NCI-H2081 treated with DMSO at 0.1 percent for 48 hours (cell line): Measurements from ENCODE around the gene NAPG.
"Not testable (repeated sequence)": the region's sequence is repeated elsewhere in the genome, so short reads cannot be mapped to it uniquely, and the experiment has no call there.

ENCODE experiments used
- DNase-seq: peaks from one replicate; lab custom pipeline; 2025; lab: John Stamatoyannopoulos, UW

Gene NAPG

GRCh38 chr18:10514082-10514481, 11.7 kb upstream of the NAPG start:
- DNase-seq = no peak

GRCh38 chr18:10514601-10515000, 11.2 kb upstream of the NAPG start:
- DNase-seq = no peak

GRCh38 chr18:10515456-10515855, 10.4 kb upstream of the NAPG start:
- DNase-seq = no peak

GRCh38 chr18:10516078-10516477, 9.7 kb upstream of the NAPG start:
- no peak for DNase-seq

DNA sequence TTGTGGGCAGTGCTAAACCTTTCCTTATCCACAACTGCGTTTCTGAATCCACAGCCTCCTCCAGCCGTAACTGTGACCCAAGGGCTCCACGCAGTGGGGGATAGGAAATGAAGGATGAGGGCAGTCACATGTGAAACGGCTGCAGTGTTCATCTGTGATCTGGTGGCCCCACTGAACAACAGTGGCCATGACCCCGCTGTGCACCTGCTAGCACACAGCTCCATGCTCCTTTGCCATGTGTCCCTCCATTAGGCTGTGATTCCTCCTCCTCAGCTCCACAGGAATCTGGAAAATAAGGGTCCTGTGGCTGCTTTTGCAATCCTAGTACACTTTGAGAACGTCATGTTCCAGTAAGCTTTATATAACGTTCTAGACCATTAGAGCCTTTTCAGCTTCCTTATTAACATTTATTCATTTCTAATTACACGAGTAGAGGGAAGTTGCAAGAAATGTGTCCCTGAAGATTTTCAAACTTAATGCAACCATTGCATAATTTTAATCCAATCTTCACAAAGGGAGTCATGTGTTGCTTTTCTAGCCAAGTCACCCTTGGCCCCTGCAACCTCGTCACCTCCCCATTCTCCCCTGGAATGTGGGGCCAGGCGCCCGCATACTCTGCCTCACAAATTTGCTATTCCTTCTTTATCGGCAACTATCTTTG, 7.1 kb upstream of the NAPG start:
- DNase-seq = no peak

GRCh38 chr18:10519366-10519765, 6.5 kb upstream of the NAPG start:
- DNase-seq = no peak

GRCh38 chr18:10519999-10520935, 5.6 kb upstream of the NAPG start:
- peak; percentile 51 for DNase-seq

DNA sequence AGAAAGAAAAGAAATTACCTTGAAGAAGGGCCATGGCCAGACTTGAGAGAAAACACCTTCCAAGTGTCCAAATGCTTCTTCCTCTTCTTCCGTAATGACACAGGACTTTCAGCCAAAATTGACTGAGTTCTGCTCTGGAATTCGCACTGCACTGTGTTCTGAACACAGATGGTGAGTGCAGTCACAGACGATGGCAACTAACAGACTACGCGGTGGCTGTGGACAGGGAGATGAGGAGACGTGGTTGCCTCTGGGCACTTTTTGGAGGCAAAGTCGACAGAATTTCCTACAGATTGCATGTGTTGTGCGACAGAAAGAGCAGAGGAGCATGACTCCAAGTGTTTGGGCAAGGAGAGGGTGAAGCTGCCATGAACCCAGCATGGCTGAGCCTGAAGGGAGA, 4.3 kb upstream of the NAPG start:
- DNase-seq = no peak

DNA sequence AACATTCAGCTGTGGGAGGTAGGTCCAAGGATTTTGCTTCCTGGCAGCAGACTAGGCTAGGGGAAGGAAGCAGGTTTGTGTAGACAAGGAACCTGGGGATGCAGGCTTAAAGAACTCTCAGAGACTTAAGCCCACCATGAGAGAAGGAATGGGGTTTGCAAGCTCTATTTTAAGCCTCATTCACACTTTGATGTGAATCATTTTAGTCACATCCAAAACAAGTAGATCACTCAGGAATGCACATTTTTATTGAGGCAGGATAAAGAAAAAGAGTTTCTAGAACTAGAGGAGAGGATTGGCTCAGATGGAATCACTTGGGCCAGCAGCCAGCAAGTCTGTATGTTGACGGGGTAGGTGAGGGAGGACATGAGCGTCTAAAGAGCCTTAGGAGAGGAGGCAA, 3.3 kb upstream of the NAPG start:
- DNase-seq = no peak

DNA sequence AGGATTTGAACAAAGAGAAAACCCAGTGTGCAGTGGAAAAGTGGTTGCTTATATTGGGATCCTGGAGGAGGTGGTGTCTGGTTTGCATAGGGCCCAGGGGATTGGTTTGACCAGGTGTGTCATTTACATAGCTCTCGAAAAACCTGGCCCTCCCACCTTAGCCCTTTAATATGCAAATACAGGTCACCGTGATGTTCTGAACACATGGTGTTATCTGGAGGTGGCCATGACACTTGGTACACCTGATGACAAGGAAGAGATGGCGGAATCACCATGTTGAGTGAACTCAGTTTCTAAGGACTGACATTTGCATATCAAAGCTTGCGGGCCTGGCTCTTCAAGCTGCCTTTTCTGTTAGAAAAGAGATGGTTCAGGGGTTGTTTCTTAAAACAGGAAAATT, 2.3 kb upstream of the NAPG start:
- DNase-seq = no peak

- no peak for DNase-seq
These were observed 1.1 kb upstream of the NAPG start for GRCh38 chr18:10524507-10525370.

DNA sequence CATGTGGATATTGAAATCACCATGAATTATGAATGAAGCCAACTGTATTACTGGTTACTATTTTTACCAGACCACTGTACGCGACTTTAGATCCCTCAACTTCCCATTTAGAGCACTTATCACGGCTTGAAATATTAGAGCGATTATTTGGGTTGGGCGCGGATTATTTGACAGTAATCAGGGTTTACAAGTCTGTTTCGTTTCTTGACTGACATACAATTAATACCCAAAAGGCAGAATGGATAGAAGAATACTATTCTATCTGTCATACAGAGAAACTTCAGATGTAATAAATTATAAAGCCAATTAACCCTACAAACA, 496 bp upstream of the NAPG start:
- DNase-seq = no peak

DNA sequence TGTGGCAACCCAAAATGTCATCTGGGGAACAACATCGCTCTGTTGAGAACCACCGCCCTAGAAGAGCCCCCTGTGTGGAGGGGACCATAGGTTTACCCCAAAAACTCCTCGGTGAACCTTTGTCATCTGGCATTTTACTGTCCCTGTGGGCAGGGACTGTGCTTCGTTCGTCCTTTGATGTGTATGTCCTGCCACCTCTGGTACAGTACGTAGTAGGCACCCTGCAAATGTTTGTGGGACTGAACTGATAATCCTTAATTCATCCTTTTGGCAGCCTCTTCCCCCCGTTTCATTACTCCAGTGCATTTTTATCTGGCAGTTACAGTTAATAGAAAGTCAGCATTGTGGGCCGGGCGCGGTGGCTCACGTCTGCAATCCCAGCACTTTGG, 728 bp downstream of the NAPG start:
- no peak for DNase-seq

GRCh38 chr18:10528439-10528838, 2.6 kb downstream of the NAPG start:
- DNase-seq = no peak

GRCh38 chr18:10530002-10530401, 4.2 kb downstream of the NAPG start:
- no peak for DNase-seq

DNA sequence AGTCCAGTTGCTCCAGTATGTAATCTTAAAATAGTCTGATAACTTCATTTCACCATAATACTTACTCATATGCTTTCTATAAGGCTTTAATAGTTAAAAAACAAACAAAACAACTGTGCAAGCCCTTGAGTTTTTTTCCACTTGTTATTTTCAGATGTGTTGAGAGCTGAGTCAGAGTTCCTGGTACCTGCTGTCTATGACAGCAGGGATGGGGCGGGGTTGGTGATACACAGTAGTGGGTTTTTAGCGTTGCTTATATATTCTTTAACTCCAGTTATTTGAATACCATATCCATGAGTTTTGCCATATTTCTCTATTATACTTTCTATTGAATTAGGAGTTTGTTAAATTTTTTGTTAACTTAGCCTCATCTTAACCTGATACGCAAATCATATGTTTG, 5.0 kb downstream of the NAPG start:
- no peak for DNase-seq

DNA sequence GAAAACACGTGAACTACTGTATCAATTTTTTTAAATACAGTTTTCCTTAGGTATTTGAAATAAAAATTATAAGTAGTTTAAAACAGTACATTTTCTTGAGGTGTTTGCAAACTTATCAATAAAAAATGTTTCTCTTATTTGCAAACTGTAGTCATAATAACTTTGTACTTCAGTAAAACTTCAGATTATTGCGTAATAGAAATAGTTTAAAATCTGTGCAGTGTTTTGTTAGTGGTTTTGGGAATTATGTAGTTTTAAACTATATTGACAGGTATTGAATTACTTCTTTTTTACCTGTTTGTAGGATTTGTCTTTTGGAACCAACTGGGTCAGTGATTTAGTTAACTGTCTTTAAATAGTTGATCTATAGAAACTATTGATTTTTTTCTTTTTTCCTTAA, 7.3 kb downstream of the NAPG start:
- no peak for DNase-seq

- no peak for DNase-seq
These were observed 10.5 kb downstream of the NAPG start for GRCh38 chr18:10536280-10536679.

DNA sequence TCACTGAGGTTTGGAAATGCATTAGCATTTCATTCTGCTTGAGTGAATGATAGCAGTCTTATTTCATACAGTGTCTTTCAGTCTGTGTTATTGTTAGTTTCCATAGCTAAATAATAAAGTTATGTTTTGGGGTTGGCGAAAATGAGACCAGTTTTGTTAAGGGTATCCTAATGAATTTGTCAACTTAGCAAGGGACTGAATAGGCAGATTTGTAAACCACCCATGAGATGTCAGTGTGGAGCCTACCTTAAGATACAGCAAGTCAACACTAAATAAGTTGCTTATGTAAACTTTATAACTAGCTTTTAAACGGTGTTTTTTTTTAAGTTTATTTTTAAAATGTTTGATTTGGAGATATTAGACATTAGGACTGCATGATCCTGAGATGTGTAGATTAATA, 11.9 kb downstream of the NAPG start:
- no peak for DNase-seq

GRCh38 chr18:10539124-10539523, 13.3 kb downstream of the NAPG start:
- not testable (repeated sequence) for DNase-seq

GRCh38 chr18:10543277-10543676, 17.4 kb downstream of the NAPG start:
- DNase-seq = no peak

DNA sequence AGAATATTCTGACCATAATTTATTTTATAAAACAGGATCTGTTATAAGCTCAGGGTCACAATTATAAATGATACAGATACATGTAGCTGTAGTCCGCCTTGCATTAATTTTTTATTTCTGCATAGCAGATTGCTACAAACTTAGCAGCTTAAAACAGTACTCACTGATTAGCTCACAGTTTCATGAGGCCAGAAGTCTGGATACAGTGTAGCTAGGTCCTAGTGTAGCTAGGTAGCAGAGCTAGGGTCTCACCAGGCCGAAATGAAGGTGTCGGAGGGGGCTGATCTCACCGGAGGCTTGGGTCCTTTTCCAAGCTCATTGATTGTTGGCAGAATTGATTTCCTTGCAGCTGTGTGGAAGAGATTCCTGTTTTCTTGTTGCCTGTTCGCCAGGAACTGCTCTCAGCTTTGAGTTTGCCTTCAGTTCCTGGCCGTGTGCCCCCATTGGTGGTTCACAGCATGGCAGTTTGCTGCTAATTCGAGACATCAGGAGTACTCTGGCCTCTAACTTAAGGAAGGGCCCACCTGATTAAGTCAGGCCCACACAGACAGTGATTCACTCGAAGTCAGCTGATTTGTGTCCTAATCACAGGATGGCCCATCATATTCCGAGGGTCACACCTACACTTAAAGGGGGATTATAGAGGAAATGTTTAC, 18.4 kb downstream of the NAPG start:
- DNase-seq = no peak
